Lung (tissue), 12 donors: Measurements from ENCODE around the gene RNF150. TPM values are rescaled to one million over a fixed set of nuclear protein-coding genes. Genes with fewer than 3 reads are reported as not detected.

Experiments used
- ATAC-seq: fragments of 200-7000 bp; cut with Tn5 transposase; one replicate; pipeline ENCODE4 v1.9.1; 2020; ENCODE audit warnings: moderate number of reproducible peaks; ENCODE audit not compliant: insufficient read depth, low FRiP score
- DNase-seq, 3 donors: peaks; one replicate each; pipeline ENCODE4 v3.0.0-alpha.2; 2013 to 2017
- H3K27ac ChIP-seq, 2 donors: one replicate each; pipeline ENCODE4 v1.5.1; 2013; ENCODE audit warnings: mild to moderate bottlenecking in 2 of 2, moderate library complexity in 2 of 2, control low read depth in 1 of 2, inconsistent platforms in 1 of 2, low read depth in 1 of 2, low read length in 1 of 2
- H3K27me3 ChIP-seq, 3 donors: one replicate each; pipeline ENCODE4 v1.5.1; 2013; ENCODE audit warnings: low read length in 2 of 3; ENCODE audit not compliant: control insufficient read depth in 3 of 3, insufficient read depth in 3 of 3
- H3K36me3 ChIP-seq, 4 donors: one replicate each; pipeline ENCODE4 v1.5.1; 2013; ENCODE audit warnings: low read length in 4 of 4, mild to moderate bottlenecking in 1 of 4, moderate library complexity in 1 of 4; ENCODE audit not compliant: control insufficient read depth in 4 of 4, insufficient read depth in 4 of 4
- H3K4me1 ChIP-seq, 5 donors: one replicate each; pipeline ENCODE4 v1.5.1; 2013; ENCODE audit warnings: low read length in 5 of 5, mild to moderate bottlenecking in 2 of 5, moderate library complexity in 1 of 5; ENCODE audit not compliant: control insufficient read depth in 5 of 5, insufficient read depth in 5 of 5
- H3K4me3 ChIP-seq: one replicate; pipeline ENCODE4 v1.5.1; 2013; ENCODE audit warnings: mild to moderate bottlenecking, control low read depth, moderate library complexity
- H3K9ac ChIP-seq, 2 donors: one replicate each; pipeline ENCODE4 v1.5.1; 2013; ENCODE audit warnings: low read length in 2 of 2, control low read depth in 1 of 2; ENCODE audit not compliant: insufficient read depth in 1 of 2
- H3K9me3 ChIP-seq, 4 donors: one replicate each; pipeline ENCODE4 v1.5.1; 2013; ENCODE audit warnings: low read length in 3 of 4, mild to moderate bottlenecking in 1 of 4, moderate library complexity in 1 of 4; ENCODE audit not compliant: control insufficient read depth in 4 of 4, insufficient read depth in 3 of 4
- CTCF ChIP-seq: IDR thresholded peaks from 2 replicates; pipeline ENCODE4 v1.5.1; 2012; ENCODE audit warnings: mild to moderate bottlenecking; ENCODE audit errors: control extremely low read depth, extremely low read depth
- WGBS, 2 donors: extraction: QIAGEN DNeasy Blood & Tissue Kit; methylation state at CpG; one replicate each; pipeline ENCODE4 v1.1.7; 2013; 5-methylcytosine and 5-hydroxymethylcytosine counted together
- polyA plus RNA-seq, 2 donors: library from polyadenylated mRNA; stranded (reverse); fragments of 200-250 nt; gene quantifications; one replicate each; pipeline ENCODE4 v1.2.1, GENCODE V29; 2013
- total RNA-seq, 2 donors: library from RNA; depleted of rRNA in 1 of 2; stranded (reverse); fragments of >200 nt in 1 of 2; gene quantifications; one replicate each; pipeline ENCODE4 v1.2.1, GENCODE V29; 2014 to 2021
- donor health status: control.
- donor health status: control.
- donor health status: Bipolar disorder and iron deficiency.
- donor health status: healthy.
- donor health status: DM: yes; HTN: yes; CAD: no.

Gene RNF150
- total and polyA plus RNA-seq, 4 donors, result 0.18 to 19.3 (median 2.1) TPM

DNA sequence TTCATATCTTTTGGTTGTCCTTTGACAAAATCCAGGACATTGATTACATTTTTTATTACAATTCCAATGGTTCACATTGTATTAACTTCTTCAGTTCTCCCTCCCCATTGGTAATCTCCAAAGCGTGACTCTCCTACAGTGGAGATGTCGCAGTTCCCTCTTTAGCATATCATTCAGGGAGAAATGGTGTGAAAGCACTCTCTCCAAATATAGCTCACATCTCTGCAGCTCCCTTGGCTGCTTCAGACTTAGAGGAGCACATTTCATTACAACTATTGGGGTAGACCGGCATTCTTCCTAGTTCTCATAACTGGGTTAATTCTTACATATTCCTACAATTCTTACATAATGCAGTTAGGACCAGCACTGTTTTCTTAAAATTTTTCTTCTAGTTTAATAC, 25.3 kb downstream of the RNF150 start:
- WGBS, 2 donors, result 95 to 98% methylated on average over 3 of the region's 3 CpGs
- Histone ChIP-seq H3K27me3 (no peaks in the 10 kb centered on the region), H3K4me1 (peaks cover 0 to 14% (median 0%) of the 10 kb centered on the region in 5 donors), H3K27ac (no peak overlapping the region), H3K4me3 (no peak overlapping the region), H3K9ac (no peak overlapping the region), H3K9me3 (no peaks in the 10 kb centered on the region), H3K36me3 (no peaks in the 10 kb centered on the region)
- ATAC-seq (no peak), DNase-seq (no peak)
- no peak for TF ChIP-seq CTCF

- ATAC-seq, result no peak
- Histone ChIP-seq H3K9ac (no peak overlapping the region), H3K27ac (peak overlapping the region in 1 of 2 donors; percentile 42), H3K9me3 (no peaks in the 10 kb centered on the region), H3K4me1 (peaks cover 0 to 18% (median 0%) of the 10 kb centered on the region in 5 donors), H3K4me3 (no peak overlapping the region), H3K36me3 (no peaks in the 10 kb centered on the region), H3K27me3 (no peaks in the 10 kb centered on the region)
- no peak for TF ChIP-seq CTCF
- no peak for DNase-seq
- 84 to 91% methylated on average over 3 of the region's 3 CpGs for WGBS, 2 donors
These were observed 30.9 kb downstream of the RNF150 start for GRCh38 chr4:141102367-141102766.

GRCh38 chr4:141101511-141101910, 31.8 kb downstream of the RNF150 start:
- Histone ChIP-seq H3K4me3 (no peak overlapping the region), H3K9me3 (no peaks in the 10 kb centered on the region), H3K36me3 (no peaks in the 10 kb centered on the region), H3K27me3 (no peaks in the 10 kb centered on the region), H3K9ac (no peak overlapping the region), H3K4me1 (peaks cover 0 to 22% (median 0%) of the 10 kb centered on the region in 5 donors), H3K27ac (no peak overlapping the region)
- DNase-seq (no peak), ATAC-seq (no peak)
- 90 to 93% methylated on average over 4 of the region's 4 CpGs for WGBS, 2 donors
- no peak for TF ChIP-seq CTCF

GRCh38 chr4:141099326-141099725, 33.9 kb downstream of the RNF150 start:
- ATAC-seq (no peak), DNase-seq (no peak)
- no peak overlapping the region for H3K27ac ChIP-seq
- 97% methylated on average over 1 of the region's 1 CpG for WGBS, 2 donors
- no peaks in the 10 kb centered on the region for H3K27me3 ChIP-seq
- no peak for TF ChIP-seq CTCF
- H3K9me3 ChIP-seq, result peaks cover 0 to 2% (median 0%) of the 10 kb centered on the region in 4 donors
- no peaks in the 10 kb centered on the region for H3K36me3 ChIP-seq
- H3K4me1 ChIP-seq, result peaks cover 0 to 19% (median 0%) of the 10 kb centered on the region in 5 donors
- no peak overlapping the region for H3K4me3 ChIP-seq
- no peak overlapping the region for H3K9ac ChIP-seq
